IMR-90 (cell line): ENCODE measurements around the gene DNAH9. TPM values are rescaled to one million over a fixed set of nuclear protein-coding genes. Genes with fewer than 3 reads are reported as not detected.

Experiments used
- ATAC-seq: fragments of 200-7000 bp; cut with Tn5 transposase; 2 replicates; pipeline ENCODE4 v1.9.1; 2020; ENCODE audit warnings: low read depth, mild to moderate bottlenecking, moderate library complexity
- BruUV-seq: library from RNA; stranded (reverse); fragments of 400-500 nt; replicated peaks from 2 replicates; lab custom pipeline; 2021; lab: Mats Ljungman, UMichigan
- CTCF ChIA-PET: fragments of 300-600 bp; formaldehyde crosslinking; extraction: SDS; loops from one replicate; lab custom pipeline; 2021; ENCODE audit warnings: antibody characterized with exemption; lab: Yijun Ruan, JAX
- POLR2A ChIA-PET: fragments of 300-600 bp; sonication (Branson Sonifier 250); formaldehyde crosslinking; loops from one replicate; lab custom pipeline; 2022; ENCODE audit warnings: antibody characterized with exemption; ENCODE audit not compliant: unreplicated experiment; lab: Charles Lee
- DNase-seq: peaks from one replicate; pipeline ENCODE4 v3.0.0; 2013
- H2AFZ ChIP-seq: replicated peaks from 2 replicates; pipeline ENCODE3; 2013; ENCODE audit warnings: low read length, mild to moderate bottlenecking; ENCODE audit not compliant: poor library complexity
- H2AK5ac ChIP-seq: 2 replicates; pipeline ENCODE4 v1.6.1; 2013; ENCODE audit warnings: low read depth, low read length, inconsistent platforms
- H2AK9ac ChIP-seq: replicated peaks from 2 replicates; pipeline ENCODE3; 2013; ENCODE audit warnings: mild to moderate bottlenecking, low read depth, low read length, moderate library complexity; ENCODE audit not compliant: poor library complexity
- H2BK120ac ChIP-seq: 2 replicates; pipeline ENCODE4 v1.6.1; 2013; ENCODE audit warnings: low read depth, low read length, inconsistent platforms
- H2BK15ac ChIP-seq: 3 replicates; pipeline ENCODE4 v1.6.1; 2013; ENCODE audit warnings: low read depth, low read length, inconsistent platforms
- H2BK20ac ChIP-seq: 2 replicates; pipeline ENCODE4 v1.6.1; 2013; ENCODE audit warnings: low read depth, mild to moderate bottlenecking, inconsistent platforms, low read length, moderate library complexity
- H2BK5ac ChIP-seq: 2 replicates; pipeline ENCODE4 v1.6.1; 2013; ENCODE audit warnings: mild to moderate bottlenecking, low read depth, low read length, inconsistent platforms; ENCODE audit not compliant: poor library complexity, severe bottlenecking
- H3K14ac ChIP-seq: replicated peaks from 2 replicates; pipeline ENCODE4 v1.6.1; 2013; ENCODE audit warnings: low read depth, low read length, inconsistent platforms
- H3K18ac ChIP-seq: 2 replicates; pipeline ENCODE4 v1.6.1; 2013; ENCODE audit warnings: low read depth, low read length, control low read depth
- H3K23ac ChIP-seq: 2 replicates; pipeline ENCODE4 v1.6.1; 2013; ENCODE audit warnings: low read depth, low read length, inconsistent platforms
- H3K27ac ChIP-seq: 2 replicates; pipeline ENCODE4 v1.5.1; 2013; ENCODE audit warnings: mild to moderate bottlenecking, control low read depth, low read length; ENCODE audit not compliant: insufficient read depth
- H3K27me3 ChIP-seq: 2 replicates; pipeline ENCODE4 v1.6.1; 2013; ENCODE audit warnings: low read length; ENCODE audit not compliant: control insufficient read depth, insufficient read depth
- H3K36me3 ChIP-seq: 2 replicates; pipeline ENCODE4 v1.6.1; 2013; ENCODE audit warnings: low read length, mixed read lengths; ENCODE audit not compliant: control insufficient read depth, insufficient read depth
- H3K4ac ChIP-seq: 2 replicates; pipeline ENCODE4 v1.6.1; 2013; ENCODE audit warnings: low read depth, low read length, inconsistent platforms
- H3K4me1 ChIP-seq: 2 replicates; pipeline ENCODE4 v1.6.1; 2013; ENCODE audit warnings: low read length, mixed read lengths; ENCODE audit not compliant: control insufficient read depth, insufficient read depth
- H3K4me2 ChIP-seq: 2 replicates; pipeline ENCODE4 v1.6.1; 2013; ENCODE audit warnings: low read depth, mild to moderate bottlenecking, control low read depth, low read length, moderate library complexity
- H3K4me3 ChIP-seq: 2 replicates; pipeline ENCODE4 v1.5.1; 2013; ENCODE audit warnings: low read depth, mild to moderate bottlenecking, control low read depth, low read length, moderate library complexity; ENCODE audit not compliant: insufficient read depth
- H3K56ac ChIP-seq: 2 replicates; pipeline ENCODE4 v1.6.1; 2013; ENCODE audit warnings: low read length, inconsistent platforms; ENCODE audit not compliant: insufficient read depth; ENCODE audit errors: extremely low read depth
- H3K79me1 ChIP-seq, 2 experiments: 2 replicates each; pipeline ENCODE4 v1.6.1; 2013; ENCODE audit warnings: low read length in 2 of 2, inconsistent platforms in 1 of 2, low read depth in 1 of 2
- H3K9ac ChIP-seq: 2 replicates; pipeline ENCODE4 v1.6.1; 2013; ENCODE audit warnings: low read depth, low read length, control low read depth
- H3K9me1 ChIP-seq: 2 replicates; pipeline ENCODE4 v1.6.1; 2013; ENCODE audit warnings: low read length, inconsistent platforms; ENCODE audit not compliant: insufficient read depth
- H3K9me3 ChIP-seq: 2 replicates; pipeline ENCODE4 v1.6.1; 2013; ENCODE audit warnings: low read length; ENCODE audit not compliant: control insufficient read depth, insufficient read depth
- H4K20me1 ChIP-seq: 2 replicates; pipeline ENCODE4 v1.6.1; 2013; ENCODE audit warnings: low read length, inconsistent platforms; ENCODE audit not compliant: insufficient read depth
- H4K5ac ChIP-seq: 2 replicates; pipeline ENCODE4 v1.6.1; 2013; ENCODE audit warnings: mild to moderate bottlenecking, low read depth, low read length, control low read depth
- H4K8ac ChIP-seq, 2 experiments: 2 replicates each; pipeline ENCODE4 v1.6.1; 2013; ENCODE audit warnings: low read depth in 2 of 2, low read length in 2 of 2, control low read depth in 1 of 2, inconsistent platforms in 1 of 2
- H4K91ac ChIP-seq: 2 replicates; pipeline ENCODE4 v1.6.1; 2013; ENCODE audit warnings: low read depth, low read length, inconsistent platforms; ENCODE audit not compliant: insufficient read depth
- FOS ChIP-seq: fragments of 150-350 bp; IDR thresholded peaks from 2 replicates; pipeline ENCODE4 v1.6.1; 2016; ENCODE audit warnings: low read depth, low read length
- MAFK ChIP-seq: IDR thresholded peaks from 2 replicates; pipeline ENCODE4 v1.6.1; 2012; ENCODE audit warnings: low read depth, low read length, improper control_type of control experiment
- MAZ ChIP-seq: IDR thresholded peaks from 2 replicates; pipeline ENCODE4 v1.6.1; 2012; ENCODE audit warnings: low read depth, mild to moderate bottlenecking, low read length, improper control_type of control experiment, moderate library complexity, borderline replicate concordance
- MXI1 ChIP-seq: IDR thresholded peaks from 2 replicates; pipeline ENCODE4 v1.6.1; 2012; ENCODE audit warnings: low read depth, mild to moderate bottlenecking, low read length, moderate library complexity, borderline replicate concordance
- NFE2L2 ChIP-seq: fragments of 150-350 bp; IDR thresholded peaks from 2 replicates; pipeline ENCODE4 v1.6.1; 2016; ENCODE audit warnings: low read depth, mild to moderate bottlenecking, low read length
- POLR2A ChIP-seq: IDR thresholded peaks from 2 replicates; pipeline ENCODE4 v1.6.1; 2012; ENCODE audit warnings: mild to moderate bottlenecking, low read depth, low read length
- RAD21 ChIP-seq: IDR thresholded peaks from 2 replicates; pipeline ENCODE4 v1.6.1; 2012; ENCODE audit warnings: low read length, improper control_type of control experiment
- RFX5 ChIP-seq: IDR thresholded peaks from 2 replicates; pipeline ENCODE4 v1.8.0; 2012; ENCODE audit warnings: low read depth, mild to moderate bottlenecking, low read length, moderate library complexity
- SMC3 ChIP-seq: fragments of 150-350 bp; IDR thresholded peaks from 2 replicates; pipeline ENCODE4 v1.6.1; 2016; ENCODE audit warnings: low read depth, mild to moderate bottlenecking, antibody characterized with exemption, low read length, moderate library complexity
- WGBS, 2 experiments: methylation state at CpG; one replicate each; pipeline versions ENCODE4 v1.1.5 to v1.1.7; 2013; ENCODE audit warnings: missing lambda C conversion rate in 2 of 2; ENCODE audit not compliant: insufficient read length in 1 of 2; ENCODE audit errors: extremely low coverage in 2 of 2; 5-methylcytosine and 5-hydroxymethylcytosine counted together
- dilution Hi-C: fragments of 300-500 bp; cut with HindIII; formaldehyde crosslinking; loops from one replicate; pipeline ENCODE4 v1.14.3; 2018; ENCODE audit warnings: low sequenced_read_pairs; ENCODE audit not compliant: unreplicated experiment
- in situ Hi-C: fragments of 300-500 bp; cut with MboI; formaldehyde crosslinking; loops from 3 replicates; pipeline ENCODE4 v1.14.3; 2019; ENCODE audit warnings: low sequenced_read_pairs, inconsistent platforms, mixed read lengths
- intact Hi-C: fragments of 100-400 bp; cut with micrococcal nuclease; formaldehyde crosslinking; loops from 2 replicates; pipeline ENCODE4 v1.10.0; 2022
- polyA plus RNA-seq, 3 experiments: library from polyadenylated mRNA; depleted of rRNA; stranded (reverse); fragments of >200 nt; gene quantifications; 2 replicates each; pipeline ENCODE4 v1.2.3, GENCODE V29; 2012; ENCODE audit warnings: low replicate concordance in 1 of 3
- total RNA-seq: library from RNA; depleted of rRNA; stranded (reverse); fragments of >200 nt; gene quantifications from 2 replicates; pipeline ENCODE4 v1.2.3, GENCODE V29; 2012
- TF ChIP-seq, protein P1 (sequence below): fragments of 150-350 bp; IDR thresholded peaks from 2 replicates; pipeline ENCODE4 v1.6.1; 2017; ENCODE audit warnings: mild to moderate bottlenecking, antibody characterized with exemption, low read length, low read depth
- TF ChIP-seq, protein P2 (sequence below): fragments of 150-350 bp; IDR thresholded peaks from 2 replicates; pipeline ENCODE4 v1.6.1; 2016; ENCODE audit warnings: low read depth, mild to moderate bottlenecking, low read length, moderate library complexity, borderline replicate concordance

The DNAH9 gene
- total and polyA plus RNA-seq, 2 of the 4 experiments (the other 2 are of a cell fraction): not detected

DNA sequence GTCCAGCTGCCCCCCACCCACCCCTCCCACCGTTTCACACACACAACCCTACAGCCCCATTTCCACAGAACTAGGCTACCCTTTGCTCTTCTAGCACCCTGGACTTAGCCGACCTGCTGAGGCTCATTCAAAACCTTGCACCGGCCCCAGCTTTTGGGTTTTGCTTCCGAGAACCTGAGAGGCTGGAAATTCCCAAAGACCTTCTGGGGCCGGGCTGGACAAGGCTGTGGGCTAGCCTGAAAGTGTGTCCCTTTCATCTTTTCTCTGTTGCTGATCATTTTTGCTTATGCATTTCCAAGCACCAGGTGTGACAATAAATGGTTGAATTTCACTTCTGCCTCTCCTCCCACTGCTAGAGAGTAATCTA lies 139.0 kb downstream of the DNAH9 start:
- H3K27me3 ChIP-seq: no peaks in the 10 kb centered on the region
- H3K23ac ChIP-seq: no peak overlapping the region
- no peak overlapping the region for H3K14ac ChIP-seq
- no peak overlapping the region for H3K4ac ChIP-seq
- H3K4me2 ChIP-seq: no peak overlapping the region
- 20% methylated on average over 1 of the region's 5 CpGs; no CpG with 5 or more reads in 1 of the 2 experiments for WGBS, 2 experiments
- no peak overlapping the region for H4K8ac ChIP-seq
- no peak overlapping the region for H3K9ac ChIP-seq
- TF ChIP-seq POLR2A: no peak
- TF ChIP-seq NFE2L2: no peak
- TF ChIP-seq MXI1: no peak
- TF ChIP-seq SMC3: no peak
- TF ChIP-seq, protein P1, sequence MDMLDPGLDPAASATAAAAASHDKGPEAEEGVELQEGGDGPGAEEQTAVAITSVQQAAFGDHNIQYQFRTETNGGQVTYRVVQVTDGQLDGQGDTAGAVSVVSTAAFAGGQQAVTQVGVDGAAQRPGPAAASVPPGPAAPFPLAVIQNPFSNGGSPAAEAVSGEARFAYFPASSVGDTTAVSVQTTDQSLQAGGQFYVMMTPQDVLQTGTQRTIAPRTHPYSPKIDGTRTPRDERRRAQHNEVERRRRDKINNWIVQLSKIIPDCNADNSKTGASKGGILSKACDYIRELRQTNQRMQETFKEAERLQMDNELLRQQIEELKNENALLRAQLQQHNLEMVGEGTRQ: no peak
- TF ChIP-seq RFX5: no peak
- no peak for TF ChIP-seq MAFK
- TF ChIP-seq, protein P2, sequence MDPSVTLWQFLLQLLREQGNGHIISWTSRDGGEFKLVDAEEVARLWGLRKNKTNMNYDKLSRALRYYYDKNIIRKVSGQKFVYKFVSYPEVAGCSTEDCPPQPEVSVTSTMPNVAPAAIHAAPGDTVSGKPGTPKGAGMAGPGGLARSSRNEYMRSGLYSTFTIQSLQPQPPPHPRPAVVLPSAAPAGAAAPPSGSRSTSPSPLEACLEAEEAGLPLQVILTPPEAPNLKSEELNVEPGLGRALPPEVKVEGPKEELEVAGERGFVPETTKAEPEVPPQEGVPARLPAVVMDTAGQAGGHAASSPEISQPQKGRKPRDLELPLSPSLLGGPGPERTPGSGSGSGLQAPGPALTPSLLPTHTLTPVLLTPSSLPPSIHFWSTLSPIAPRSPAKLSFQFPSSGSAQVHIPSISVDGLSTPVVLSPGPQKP: no peak
- no peak for TF ChIP-seq MAZ
- TF ChIP-seq RAD21: no peak
- no peak for TF ChIP-seq FOS
- in situ Hi-C loops (no loop called here), intact Hi-C loops (no loop called here), dilution Hi-C loops (no loop called here)
- H2BK15ac ChIP-seq: no peak overlapping the region
- ChIA-PET CTCF (no interaction called here), POLR2A (no interaction called here)
- no peak overlapping the region for H3K4me3 ChIP-seq
- H3K36me3 ChIP-seq: no peaks in the 10 kb centered on the region
- no peak overlapping the region for H3K18ac ChIP-seq
- H2AFZ ChIP-seq: no peak overlapping the region
- DNase-seq: no peak
- no peak overlapping the region for H2BK20ac ChIP-seq
- no TSS peak for BruUV-seq
- H3K79me1 ChIP-seq: no peaks in the 10 kb centered on the region
- H4K5ac ChIP-seq: no peak overlapping the region
- no peak overlapping the region for H4K91ac ChIP-seq
- no peak overlapping the region for H2AK5ac ChIP-seq
- no peak overlapping the region for H2AK9ac ChIP-seq
- H3K56ac ChIP-seq: no peak overlapping the region
- H2BK5ac ChIP-seq: no peak overlapping the region
- H4K20me1 ChIP-seq: no peaks in the 10 kb centered on the region
- no peak for ATAC-seq
- no peak overlapping the region for H2BK120ac ChIP-seq
- H3K4me1 ChIP-seq: no peaks in the 10 kb centered on the region
- H3K9me1 ChIP-seq: no peaks in the 10 kb centered on the region
- H3K27ac ChIP-seq: no peak overlapping the region
- H3K9me3 ChIP-seq: peaks cover 42% of the 10 kb centered on the region
